Activated CD4-positive, alpha-beta T cell treated with anti-CD3 and anti-CD28 coated beads, Interleukin-2, Interleukin-6, amounts not matched to agents 100 ng/mL and 50 ng/mL, durations not matched to agents 16 hours and 8 hours (primary cell): ENCODE results near the gene KLF9.
"Not testable (repeated sequence)": the region's sequence is repeated elsewhere in the genome, so short reads cannot be mapped to it uniquely, and the experiment has no call there.

Experiments used
- DNase-seq: peaks from one replicate; pipeline ENCODE4 v3.0.0-alpha.2; 2020

The KLF9 gene

GRCh38 chr9:70403166-70403565 lies 11.3 kb downstream of the KLF9 start:
- no peak for DNase-seq

- DNase-seq: no peak
Measured at GRCh38 chr9:70402213-70402612, 12.2 kb downstream of the KLF9 start.

DNA sequence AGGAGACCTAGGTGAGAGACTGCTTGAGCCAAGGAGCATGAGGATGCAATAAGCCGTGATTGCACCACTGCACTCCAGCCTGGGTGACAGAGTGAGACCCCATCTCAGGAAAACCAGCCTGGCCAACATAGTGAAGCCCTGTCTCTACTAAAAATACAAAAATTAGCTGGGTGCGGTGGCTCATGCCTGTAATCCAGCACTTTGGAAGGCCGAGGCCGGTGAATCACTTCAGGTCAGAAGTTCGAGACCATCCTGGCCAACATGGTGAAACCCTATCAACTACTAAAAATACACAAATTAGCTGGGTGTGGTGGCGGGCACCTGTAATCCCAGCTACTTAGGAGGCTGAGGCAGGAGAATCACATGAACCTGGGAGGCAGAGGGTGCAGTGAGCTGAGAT lies 13.2 kb downstream of the KLF9 start:
- not testable (repeated sequence) for DNase-seq

DNA sequence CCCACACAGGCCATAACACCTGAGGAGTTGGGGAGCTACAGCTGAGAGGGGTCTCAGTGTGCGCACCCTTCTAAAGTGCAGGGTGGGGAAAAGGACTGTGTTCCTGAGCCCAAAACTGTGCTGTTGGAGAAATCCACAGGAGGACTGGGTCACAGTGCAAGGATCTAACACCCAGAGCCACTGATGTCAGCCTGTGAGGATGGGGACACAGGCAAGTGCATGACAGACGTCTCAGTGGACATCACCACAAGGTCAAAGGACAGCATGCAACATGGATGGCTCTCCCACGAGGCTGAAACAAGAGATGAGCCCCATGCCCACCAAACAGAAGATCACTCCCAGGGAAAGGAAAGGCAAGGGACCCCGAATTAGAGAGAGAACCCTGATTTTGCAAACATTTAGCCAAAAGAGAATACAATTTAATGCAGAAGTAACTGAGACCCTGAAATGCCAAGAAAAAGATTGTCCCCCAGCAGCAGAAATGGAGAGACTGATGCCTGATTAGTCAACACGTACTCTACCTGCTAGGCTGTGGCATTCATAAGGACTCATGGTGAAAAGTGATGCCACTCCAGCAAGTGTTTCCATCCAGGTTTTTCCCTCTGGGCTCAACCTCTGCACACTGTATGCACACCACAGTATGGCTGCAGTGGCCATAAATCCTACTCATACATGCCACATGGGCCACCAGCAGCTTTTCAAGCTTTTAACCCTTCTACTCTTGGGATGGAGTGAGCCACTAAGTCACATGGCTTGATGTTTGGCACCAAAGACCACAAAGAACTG lies 14.2 kb downstream of the KLF9 start:
- no peak for DNase-seq

DNA sequence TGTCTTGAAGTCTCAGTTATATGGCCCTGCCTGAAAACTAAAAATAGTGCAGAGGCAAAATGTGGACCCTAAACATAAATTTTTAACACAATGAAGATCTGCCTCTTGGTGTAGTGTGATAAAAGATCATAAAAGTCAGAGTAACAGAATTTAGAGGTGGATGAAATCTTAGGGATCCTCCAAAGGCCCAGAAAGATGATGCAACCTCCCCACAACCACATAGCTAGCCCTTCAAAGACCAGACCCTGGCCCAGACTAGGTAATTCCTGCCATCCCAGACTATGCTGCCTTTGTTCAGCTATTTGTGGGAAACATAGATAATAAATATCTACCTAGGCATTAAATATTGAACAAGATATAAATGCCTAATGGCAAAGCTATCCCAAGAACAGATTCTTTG lies 15.3 kb downstream of the KLF9 start:
- DNase-seq: no peak

DNA sequence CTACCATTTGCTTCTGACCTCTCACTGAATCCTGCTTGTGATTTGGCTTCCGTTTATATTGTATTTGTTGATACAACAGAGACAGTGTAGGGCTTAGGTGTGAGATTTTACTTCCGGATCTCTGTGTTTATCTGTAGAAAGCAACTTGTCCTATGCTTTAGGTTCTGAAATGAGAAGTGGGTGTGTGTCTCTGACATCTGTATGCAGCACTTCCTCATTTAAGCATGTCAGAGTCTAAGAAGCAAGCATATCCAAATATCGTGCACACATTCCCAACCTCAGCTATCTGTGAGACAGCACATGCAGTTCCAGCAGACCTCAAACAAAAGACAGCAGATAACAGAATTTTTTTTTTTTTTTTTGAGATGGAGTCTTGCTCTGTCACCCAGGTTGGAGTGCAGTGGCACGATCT lies 16.3 kb downstream of the KLF9 start:
- peak; percentile 50 for DNase-seq

- DNase-seq: no peak
Measured at GRCh38 chr9:70395652-70396051, 18.8 kb downstream of the KLF9 start.

DNA sequence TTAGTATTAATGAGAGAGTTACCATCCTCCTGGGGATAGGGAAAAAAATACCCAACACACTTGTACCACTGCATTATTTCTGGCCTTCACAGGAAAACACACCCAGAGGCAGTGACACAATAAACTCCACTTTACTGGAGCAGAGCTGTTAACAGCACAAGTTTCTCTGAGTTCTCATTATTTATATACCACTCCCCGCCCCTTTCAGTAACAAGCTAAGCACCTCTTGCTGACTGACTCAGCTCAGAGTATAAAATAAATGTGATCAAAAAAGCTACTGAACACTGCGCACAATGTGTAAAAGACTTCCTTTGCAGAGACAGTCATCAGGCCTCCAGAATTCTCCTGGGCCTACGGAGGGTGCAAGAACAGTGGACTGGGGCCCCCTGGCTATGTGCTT lies 21.6 kb downstream of the KLF9 start:
- no peak for DNase-seq

DNA sequence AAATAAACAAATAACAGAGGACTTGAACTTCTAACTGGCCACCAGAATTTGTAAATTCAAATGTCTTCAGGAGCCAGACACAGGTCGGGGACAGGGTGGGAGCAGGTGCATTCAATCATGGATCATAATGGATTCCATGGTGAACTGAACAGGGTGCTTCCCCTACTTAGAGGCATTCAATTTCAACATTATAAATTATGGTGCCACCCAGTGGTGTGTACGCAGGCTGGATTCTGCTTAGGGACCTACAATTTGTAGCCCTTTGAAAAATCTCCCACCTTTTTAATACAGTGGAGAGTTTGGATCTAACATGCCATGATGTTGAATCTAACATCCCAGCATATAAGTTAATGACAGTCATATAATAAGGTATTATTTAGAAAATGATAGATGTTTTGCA lies 22.3 kb downstream of the KLF9 start:
- no peak for DNase-seq

GRCh38 chr9:70390933-70391341 lies 23.5 kb downstream of the KLF9 start:
- DNase-seq: no peak

- no peak for DNase-seq
Measured at GRCh38 chr9:70389621-70390266, 24.7 kb downstream of the KLF9 start.

DNA sequence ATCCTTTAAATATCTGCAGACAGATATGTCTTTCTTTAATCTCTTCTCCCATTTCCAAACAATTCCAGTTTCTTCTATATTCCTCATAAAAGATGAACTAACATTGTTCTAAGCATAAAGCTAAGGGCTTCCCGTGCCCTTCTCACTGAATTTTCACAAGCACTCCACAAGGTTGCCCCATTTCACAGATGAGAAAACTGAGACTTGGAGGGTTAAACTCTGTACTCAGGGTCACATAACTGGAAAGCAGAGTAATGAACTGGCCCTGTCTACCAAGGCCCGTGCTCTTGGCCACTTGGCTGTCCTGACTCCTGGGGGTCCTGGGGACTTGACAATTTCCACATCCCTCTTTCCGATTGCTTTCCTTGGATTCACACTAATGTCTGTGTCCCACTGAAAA lies 25.3 kb downstream of the KLF9 start:
- DNase-seq: no peak

DNA sequence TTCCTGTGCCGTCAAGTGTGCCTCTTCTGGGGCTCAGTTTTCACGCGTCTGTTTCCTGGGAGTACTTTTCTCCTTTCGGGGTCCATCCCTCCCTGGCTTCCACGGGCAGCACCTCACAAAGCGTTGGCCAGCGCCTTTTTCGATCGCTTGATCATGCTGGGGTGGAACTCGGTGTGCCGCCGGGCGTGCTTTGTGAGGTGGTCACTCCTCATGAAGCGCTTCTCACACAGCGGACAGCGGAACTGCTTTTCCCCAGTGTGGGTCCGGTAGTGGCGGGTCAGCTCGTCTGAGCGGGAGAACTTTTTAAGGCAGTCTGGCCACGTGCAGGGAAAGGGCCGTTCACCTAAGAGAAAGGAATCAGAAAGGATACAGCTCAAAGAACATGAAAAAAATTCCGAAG lies 26.8 kb downstream of the KLF9 start:
- no peak for DNase-seq

DNA sequence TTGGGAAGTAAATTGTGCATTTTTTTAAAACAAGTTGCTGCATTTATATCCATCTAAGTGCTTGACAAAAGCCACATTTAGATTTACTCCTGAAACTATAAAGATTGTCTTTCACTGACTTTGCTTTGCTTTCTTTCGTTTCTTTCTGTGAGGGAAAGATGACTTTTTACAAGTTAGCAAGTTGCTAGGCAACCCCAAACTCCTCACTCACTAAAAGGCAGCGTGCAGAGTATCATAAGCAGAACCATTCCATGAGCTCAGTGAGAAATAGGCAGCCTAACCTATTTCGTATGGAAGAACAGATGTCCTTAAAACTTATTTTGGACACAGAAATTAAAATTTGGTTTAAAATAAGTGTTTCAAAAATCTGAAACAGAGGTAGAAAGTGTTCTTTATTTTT lies 29.0 kb downstream of the KLF9 start:
- DNase-seq: no peak

GRCh38 chr9:70382709-70383605 lies 31.5 kb downstream of the KLF9 start:
- DNase-seq: no peak

- DNase-seq: no peak
Measured at GRCh38 chr9:70382046-70382708, 32.3 kb downstream of the KLF9 start.

GRCh38 chr9:70374962-70375618 lies 39.4 kb downstream of the KLF9 start:
- DNase-seq: no peak

GRCh38 chr9:70367305-70367930 lies 47.0 kb downstream of the KLF9 start:
- DNase-seq: no peak

GRCh38 chr9:70363760-70364159 lies 50.7 kb downstream of the KLF9 start:
- no peak for DNase-seq

DNA sequence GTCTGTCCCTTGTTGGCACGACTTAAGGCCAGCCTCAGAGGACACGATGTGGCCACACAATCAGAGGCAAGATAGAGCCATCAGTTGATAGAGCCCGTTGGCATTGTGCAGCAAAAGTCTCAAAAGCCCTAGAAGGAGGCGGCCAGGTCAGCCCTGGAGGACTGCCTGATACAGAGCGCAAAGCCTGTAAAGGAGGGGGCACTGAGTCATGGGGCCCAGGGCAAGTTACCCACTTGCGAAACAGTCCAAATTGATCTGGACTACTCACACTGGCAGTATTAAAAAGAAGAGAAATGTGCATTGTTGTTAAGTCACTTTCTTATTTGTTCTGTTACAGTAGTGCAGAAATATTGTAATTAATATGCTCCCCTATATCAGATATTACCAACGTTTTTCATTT lies 51.5 kb downstream of the KLF9 start:
- DNase-seq: no peak

GRCh38 chr9:70355801-70356200 lies 58.7 kb downstream of the KLF9 start:
- DNase-seq: no peak

DNA sequence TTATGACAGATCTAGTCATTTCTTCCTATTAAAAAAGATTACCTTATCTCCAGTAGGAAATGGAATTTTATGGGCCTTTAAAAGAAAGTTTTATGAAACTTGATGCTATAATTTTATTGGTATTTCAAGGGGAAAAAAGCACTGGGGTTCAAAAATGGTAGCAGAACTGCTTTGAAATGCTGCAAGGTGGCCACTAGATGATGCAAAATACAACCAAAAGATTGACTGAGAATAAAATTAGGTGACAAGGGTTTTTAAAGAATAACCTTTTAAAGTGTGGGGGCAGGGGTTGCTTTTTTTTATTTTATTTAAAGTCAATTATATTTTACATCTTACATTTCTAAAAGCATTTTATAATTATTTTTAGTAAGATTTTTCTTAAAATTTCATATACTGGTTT lies 61.7 kb downstream of the KLF9 start:
- DNase-seq: no peak
